GM23338 (cell line): Measurements from ENCODE around the gene PPP1R37.

Experiments
- CREB1 ChIP-seq: fragments of 250-450 bp; sonication (Bioruptor Pico); IDR thresholded peaks from 2 replicates; pipeline ENCODE4 v1.5.0; 2020; ENCODE audit warnings: low read depth, mild to moderate bottlenecking, moderate library complexity
- EZH2 ChIP-seq: fragments of 200-600 bp; sonication (generic); IDR thresholded peaks from one replicate; pipeline ENCODE4 v1.8.0; 2017; ENCODE audit warnings: antibody characterized with exemption, mild to moderate bottlenecking, low read depth; ENCODE audit not compliant: unreplicated experiment
- EZH2phosphoT487 ChIP-seq: fragments of 200-600 bp; sonication (generic); IDR thresholded peaks from one replicate; pipeline ENCODE4 v1.8.1; 2018; ENCODE audit warnings: antibody characterized with exemption; ENCODE audit not compliant: unreplicated experiment
- REST ChIP-seq: IDR thresholded peaks from one replicate; pipeline ENCODE4 v1.6.1; 2018; ENCODE audit warnings: antibody characterized with exemption; ENCODE audit not compliant: unreplicated experiment
- ZNF114 ChIP-seq: fragments of 250-450 bp; sonication (Bioruptor Pico); IDR thresholded peaks from 2 replicates; pipeline ENCODE4 v1.5.0; 2020; ENCODE audit warnings: mild to moderate bottlenecking, moderate library complexity
- TF ChIP-seq, protein P1 (sequence below), 2 experiments: fragments of 200-600 bp in 1 of 2; sonication (generic) in 1 of 2; conservative IDR thresholded peaks; 2 replicates each; pipeline versions ENCODE4 v1.5.1 to v1.6.1; 2016 to 2017; ENCODE audit warnings: antibody characterized with exemption in 2 of 2, low read depth in 2 of 2, mild to moderate bottlenecking in 2 of 2, moderate library complexity in 1 of 2

GRCh38 chr19:45168767-45169351 lies 75.9 kb downstream of the PPP1R37 start:
- TF ChIP-seq EZH2phosphoT487 (no peak), REST (no peak), CREB1 (CRISPR knock-in tag) (no peak), ZNF114 (no peak), EZH2 (no peak)
- TF ChIP-seq, protein P1, sequence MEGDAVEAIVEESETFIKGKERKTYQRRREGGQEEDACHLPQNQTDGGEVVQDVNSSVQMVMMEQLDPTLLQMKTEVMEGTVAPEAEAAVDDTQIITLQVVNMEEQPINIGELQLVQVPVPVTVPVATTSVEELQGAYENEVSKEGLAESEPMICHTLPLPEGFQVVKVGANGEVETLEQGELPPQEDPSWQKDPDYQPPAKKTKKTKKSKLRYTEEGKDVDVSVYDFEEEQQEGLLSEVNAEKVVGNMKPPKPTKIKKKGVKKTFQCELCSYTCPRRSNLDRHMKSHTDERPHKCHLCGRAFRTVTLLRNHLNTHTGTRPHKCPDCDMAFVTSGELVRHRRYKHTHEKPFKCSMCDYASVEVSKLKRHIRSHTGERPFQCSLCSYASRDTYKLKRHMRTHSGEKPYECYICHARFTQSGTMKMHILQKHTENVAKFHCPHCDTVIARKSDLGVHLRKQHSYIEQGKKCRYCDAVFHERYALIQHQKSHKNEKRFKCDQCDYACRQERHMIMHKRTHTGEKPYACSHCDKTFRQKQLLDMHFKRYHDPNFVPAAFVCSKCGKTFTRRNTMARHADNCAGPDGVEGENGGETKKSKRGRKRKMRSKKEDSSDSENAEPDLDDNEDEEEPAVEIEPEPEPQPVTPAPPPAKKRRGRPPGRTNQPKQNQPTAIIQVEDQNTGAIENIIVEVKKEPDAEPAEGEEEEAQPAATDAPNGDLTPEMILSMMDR (conservative IDR thresholded peaks at IDR 0.05; ENCODE audit: low read depth in 2 of 2) = no peak
